WTC11 (cell line): ENCODE measurements around the gene TXNRD2.
A peak's percentile ranks its signal among the peaks of the same experiment; 100 is the strongest.

Source experiments
- CREM ChIP-seq: sonication (generic); formaldehyde crosslinking; IDR thresholded peaks from 2 replicates; pipeline ENCODE4 v1.8.1; 2022; ENCODE audit warnings: mild to moderate bottlenecking, missing genetic modification reagents, moderate library complexity
- ETV6 ChIP-seq: sonication (generic); formaldehyde crosslinking; IDR thresholded peaks from 2 replicates; pipeline ENCODE4 v1.8.1; 2022; ENCODE audit warnings: mild to moderate bottlenecking, missing genetic modification reagents
- IRF2 ChIP-seq: sonication (generic); formaldehyde crosslinking; IDR thresholded peaks from 2 replicates; pipeline ENCODE4 v1.8.0; 2022; ENCODE audit warnings: low read depth, missing genetic modification reagents, borderline replicate concordance
- JUN ChIP-seq: sonication (generic); formaldehyde crosslinking; IDR thresholded peaks from 2 replicates; pipeline ENCODE4 v1.8.0; 2023; ENCODE audit warnings: mild to moderate bottlenecking, missing genetic modification reagents
- KAT7 ChIP-seq: sonication (generic); formaldehyde crosslinking; IDR thresholded peaks from 2 replicates; pipeline ENCODE4 v1.8.1; 2023; ENCODE audit warnings: missing genetic modification reagents, mild to moderate bottlenecking, borderline replicate concordance
- ZBTB21 ChIP-seq: sonication (generic); formaldehyde crosslinking; IDR thresholded peaks from 2 replicates; pipeline ENCODE4 v1.8.1; 2023; ENCODE audit warnings: mild to moderate bottlenecking, missing genetic modification reagents, borderline replicate concordance
- ZNF121 ChIP-seq: sonication (generic); formaldehyde crosslinking; IDR thresholded peaks from 2 replicates; pipeline ENCODE4 v1.8.0; 2023; ENCODE audit warnings: missing genetic modification reagents
- ZNF263 ChIP-seq: sonication (generic); formaldehyde crosslinking; IDR thresholded peaks from 2 replicates; pipeline ENCODE4 v1.8.1; 2022; ENCODE audit warnings: low read depth, mild to moderate bottlenecking, moderate library complexity, missing genetic modification reagents
- TF ChIP-seq, protein P1 (sequence below): fragments of 200-600 bp; IDR thresholded peaks from 2 replicates; pipeline ENCODE4 v1.8.0; 2022; ENCODE audit warnings: antibody characterized with exemption
- TF ChIP-seq, protein P2 (sequence below): sonication (generic); formaldehyde crosslinking; conservative IDR thresholded peaks from 2 replicates; pipeline ENCODE4 v1.8.1; 2022; ENCODE audit warnings: mild to moderate bottlenecking, missing genetic modification reagents
- TF ChIP-seq, protein P3 (sequence below): sonication (generic); formaldehyde crosslinking; IDR thresholded peaks from 2 replicates; pipeline ENCODE4 v1.8.0; 2022; ENCODE audit warnings: mild to moderate bottlenecking, missing genetic modification reagents
- TF ChIP-seq, protein P4 (sequence below): sonication (generic); formaldehyde crosslinking; IDR thresholded peaks from 2 replicates; pipeline ENCODE4 v1.8.1; 2022; ENCODE audit warnings: low read depth, missing genetic modification reagents, borderline replicate concordance

DNA sequence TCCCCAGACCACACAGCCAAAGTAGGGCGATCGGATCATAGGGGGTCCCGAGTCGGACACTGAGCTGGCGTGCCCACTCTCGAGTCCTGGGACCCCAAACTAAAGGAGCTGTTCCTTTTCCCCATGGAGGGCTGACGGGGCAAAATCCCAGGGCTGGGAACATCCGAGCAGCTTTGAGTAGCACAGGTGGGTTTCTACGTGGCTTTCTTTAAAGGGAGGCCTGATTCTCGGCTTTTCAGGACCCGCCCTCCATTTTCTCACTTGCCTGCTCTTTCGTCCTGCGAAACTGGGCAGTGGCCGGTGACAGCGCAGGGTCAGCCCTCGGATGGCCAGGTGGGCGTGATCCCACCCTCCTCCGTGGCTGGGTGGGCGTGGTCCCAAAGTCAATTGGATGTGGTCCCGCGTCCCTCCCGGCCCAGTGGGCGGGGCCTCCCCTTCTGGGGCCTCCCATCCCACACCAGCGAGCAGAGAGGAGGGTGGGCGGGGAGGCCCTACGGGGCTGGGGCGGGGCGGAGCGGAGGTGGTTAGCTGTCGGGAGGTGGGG is 17.5 kb upstream of the TXNRD2 start:
- TF ChIP-seq, protein P1, sequence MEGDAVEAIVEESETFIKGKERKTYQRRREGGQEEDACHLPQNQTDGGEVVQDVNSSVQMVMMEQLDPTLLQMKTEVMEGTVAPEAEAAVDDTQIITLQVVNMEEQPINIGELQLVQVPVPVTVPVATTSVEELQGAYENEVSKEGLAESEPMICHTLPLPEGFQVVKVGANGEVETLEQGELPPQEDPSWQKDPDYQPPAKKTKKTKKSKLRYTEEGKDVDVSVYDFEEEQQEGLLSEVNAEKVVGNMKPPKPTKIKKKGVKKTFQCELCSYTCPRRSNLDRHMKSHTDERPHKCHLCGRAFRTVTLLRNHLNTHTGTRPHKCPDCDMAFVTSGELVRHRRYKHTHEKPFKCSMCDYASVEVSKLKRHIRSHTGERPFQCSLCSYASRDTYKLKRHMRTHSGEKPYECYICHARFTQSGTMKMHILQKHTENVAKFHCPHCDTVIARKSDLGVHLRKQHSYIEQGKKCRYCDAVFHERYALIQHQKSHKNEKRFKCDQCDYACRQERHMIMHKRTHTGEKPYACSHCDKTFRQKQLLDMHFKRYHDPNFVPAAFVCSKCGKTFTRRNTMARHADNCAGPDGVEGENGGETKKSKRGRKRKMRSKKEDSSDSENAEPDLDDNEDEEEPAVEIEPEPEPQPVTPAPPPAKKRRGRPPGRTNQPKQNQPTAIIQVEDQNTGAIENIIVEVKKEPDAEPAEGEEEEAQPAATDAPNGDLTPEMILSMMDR, result no peak
- TF ChIP-seq ZNF121, result peak; percentile 77
- TF ChIP-seq, protein P2, sequence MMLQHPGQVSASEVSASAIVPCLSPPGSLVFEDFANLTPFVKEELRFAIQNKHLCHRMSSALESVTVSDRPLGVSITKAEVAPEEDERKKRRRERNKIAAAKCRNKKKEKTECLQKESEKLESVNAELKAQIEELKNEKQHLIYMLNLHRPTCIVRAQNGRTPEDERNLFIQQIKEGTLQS (CRISPR knock-in tag), result no peak
- TF ChIP-seq JUN (CRISPR knock-in tag), result no peak
- no peak for TF ChIP-seq KAT7
- TF ChIP-seq, protein P3, sequence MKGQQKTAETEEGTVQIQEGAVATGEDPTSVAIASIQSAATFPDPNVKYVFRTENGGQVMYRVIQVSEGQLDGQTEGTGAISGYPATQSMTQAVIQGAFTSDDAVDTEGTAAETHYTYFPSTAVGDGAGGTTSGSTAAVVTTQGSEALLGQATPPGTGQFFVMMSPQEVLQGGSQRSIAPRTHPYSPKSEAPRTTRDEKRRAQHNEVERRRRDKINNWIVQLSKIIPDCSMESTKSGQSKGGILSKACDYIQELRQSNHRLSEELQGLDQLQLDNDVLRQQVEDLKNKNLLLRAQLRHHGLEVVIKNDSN, result no peak
- TF ChIP-seq ZNF263 (CRISPR knock-in tag), result no peak
- TF ChIP-seq ETV6, result no peak
- no peak for TF ChIP-seq IRF2
- TF ChIP-seq ZBTB21, result no peak
- no peak for TF ChIP-seq CREM
- TF ChIP-seq, protein P4, sequence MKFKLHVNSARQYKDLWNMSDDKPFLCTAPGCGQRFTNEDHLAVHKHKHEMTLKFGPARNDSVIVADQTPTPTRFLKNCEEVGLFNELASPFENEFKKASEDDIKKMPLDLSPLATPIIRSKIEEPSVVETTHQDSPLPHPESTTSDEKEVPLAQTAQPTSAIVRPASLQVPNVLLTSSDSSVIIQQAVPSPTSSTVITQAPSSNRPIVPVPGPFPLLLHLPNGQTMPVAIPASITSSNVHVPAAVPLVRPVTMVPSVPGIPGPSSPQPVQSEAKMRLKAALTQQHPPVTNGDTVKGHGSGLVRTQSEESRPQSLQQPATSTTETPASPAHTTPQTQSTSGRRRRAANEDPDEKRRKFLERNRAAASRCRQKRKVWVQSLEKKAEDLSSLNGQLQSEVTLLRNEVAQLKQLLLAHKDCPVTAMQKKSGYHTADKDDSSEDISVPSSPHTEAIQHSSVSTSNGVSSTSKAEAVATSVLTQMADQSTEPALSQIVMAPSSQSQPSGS (CRISPR knock-in tag), result no peak
